ENCODE results near the gene RAPGEF2.
"Not testable (repeated sequence)": the region's sequence is repeated elsewhere in the genome, so short reads cannot be mapped to it uniquely, and the experiment has no call there.

RAPGEF2 gene

DNA sequence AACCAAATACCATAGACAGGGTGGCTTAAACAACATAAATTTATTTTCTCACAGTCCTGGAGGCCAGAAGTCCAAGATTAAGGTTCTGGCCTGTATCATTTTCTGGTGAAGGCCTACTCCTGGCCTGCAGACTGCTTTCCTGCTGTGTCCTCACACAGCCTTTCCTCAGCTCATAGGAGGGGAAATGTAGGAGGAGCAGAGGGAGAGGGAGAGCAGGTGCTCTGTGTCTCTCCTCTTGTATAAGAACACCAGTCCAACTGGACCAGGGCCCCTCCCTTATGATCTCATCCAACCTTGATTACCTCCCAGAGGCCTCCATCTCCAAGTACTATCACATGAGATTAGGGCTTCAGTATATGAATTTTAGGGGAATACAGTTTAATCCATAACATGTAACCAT is 34.3 kb downstream of the RAPGEF2 start:
- no peak for DNase-seq

DNA sequence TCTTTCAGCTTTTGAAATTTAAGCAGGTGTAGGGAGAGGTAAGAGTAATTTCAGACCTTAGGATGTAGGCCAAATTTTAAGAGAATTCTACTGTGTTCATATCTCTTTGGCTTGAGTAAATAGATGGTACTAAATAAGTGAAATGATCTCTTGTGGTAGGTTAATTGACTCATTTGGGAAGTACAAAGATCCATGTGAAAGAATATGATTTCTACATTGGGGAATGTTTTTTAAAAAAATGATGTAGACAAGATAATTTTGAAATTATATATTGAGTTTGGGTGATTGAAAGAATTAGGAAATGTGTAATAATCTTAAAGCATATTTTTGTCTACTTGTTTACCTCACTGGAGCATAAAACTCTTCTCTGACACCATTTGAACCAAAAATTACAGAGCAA is 35.6 kb downstream of the RAPGEF2 start:
- DNase-seq = no peak

DNA sequence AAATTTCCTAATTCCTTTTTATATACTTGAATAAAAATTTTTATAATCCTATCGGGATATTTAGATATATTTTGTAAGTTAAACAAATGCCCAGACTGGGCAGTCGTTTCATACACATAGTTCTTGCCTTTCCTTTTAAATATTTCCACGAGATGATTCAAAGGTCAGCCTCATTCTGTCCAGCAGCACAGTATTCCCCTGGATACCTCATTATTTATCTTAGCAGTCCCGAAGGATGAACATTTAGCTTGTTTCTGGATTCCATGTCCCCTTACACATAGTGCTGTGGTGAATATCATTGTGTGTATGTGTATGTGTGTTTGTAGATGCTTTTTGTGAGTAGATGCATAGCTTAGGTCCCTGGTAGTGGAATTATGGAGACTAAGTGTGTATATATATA is 38.3 kb downstream of the RAPGEF2 start:
- no peak for DNase-seq

DNA sequence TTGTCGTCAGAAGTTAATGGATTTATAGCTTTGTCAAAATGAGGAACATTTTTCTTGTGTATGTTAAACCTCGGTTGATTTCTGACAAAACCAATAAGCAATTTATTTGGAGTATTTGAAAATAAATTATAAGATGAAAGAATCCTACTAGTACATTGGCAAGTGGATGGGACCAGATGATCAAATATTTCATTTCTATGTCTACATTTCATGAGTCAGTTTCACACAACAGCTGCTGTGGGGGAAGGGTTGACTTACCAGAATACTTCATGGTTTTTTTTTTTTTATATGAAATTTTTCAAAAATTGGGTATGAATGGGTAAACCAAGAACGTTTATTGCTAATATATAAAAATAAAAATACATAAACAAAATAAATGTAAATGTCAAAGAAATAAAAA is 39.4 kb downstream of the RAPGEF2 start:
- no peak for DNase-seq

DNA sequence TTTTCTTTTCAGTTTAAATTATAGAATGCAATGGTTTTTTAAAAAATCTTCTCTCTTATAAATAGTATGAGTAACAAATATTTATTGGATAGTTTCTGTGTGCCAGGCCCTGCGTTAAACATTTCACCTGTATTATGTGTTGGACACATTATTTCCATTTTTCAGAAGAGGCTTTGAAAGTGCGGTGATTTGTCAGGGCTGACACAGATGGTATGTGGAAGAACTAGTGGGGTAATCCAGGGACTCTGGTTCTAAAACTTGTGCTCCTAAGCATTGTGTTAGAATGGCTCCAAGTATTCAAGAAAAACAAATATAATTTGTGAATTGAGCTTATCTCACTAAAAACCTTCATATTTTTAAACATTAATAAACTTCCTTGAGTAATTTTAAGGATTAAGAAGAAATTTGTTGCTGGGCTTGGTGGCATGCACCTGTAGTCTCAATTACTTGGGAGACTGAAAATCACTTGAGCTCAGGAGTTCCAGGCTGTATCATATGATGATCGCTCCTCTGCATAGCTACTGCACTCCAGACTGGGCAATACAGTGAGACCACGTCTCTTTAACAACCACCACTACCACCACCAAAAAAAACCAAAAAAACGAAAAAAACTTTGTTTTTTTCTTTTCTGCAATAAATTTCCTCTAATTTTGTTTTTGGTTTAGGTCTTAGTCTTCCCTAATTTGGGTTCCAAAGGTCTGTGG is 40.0 kb downstream of the RAPGEF2 start:
- no peak for DNase-seq

DNA sequence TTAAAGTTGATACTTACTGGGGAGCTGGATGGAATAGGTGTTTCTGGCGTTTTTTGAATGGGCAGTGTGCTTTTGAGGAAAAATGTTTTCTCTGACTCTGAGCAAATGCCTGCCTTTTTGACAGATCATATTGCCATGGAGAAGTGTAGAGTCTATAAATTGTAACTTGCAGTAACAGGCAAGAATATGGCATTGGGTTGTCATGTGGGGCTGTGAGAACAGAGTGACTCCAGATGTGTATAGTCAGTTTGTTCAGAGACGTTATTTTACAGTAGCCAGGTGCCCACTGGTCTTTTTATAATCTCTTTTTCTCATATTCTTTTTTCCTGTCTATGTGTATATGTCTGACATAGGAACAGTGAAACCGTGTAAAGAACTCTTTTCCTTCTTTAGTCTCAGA is 40.8 kb downstream of the RAPGEF2 start:
- DNase-seq = no peak

DNA sequence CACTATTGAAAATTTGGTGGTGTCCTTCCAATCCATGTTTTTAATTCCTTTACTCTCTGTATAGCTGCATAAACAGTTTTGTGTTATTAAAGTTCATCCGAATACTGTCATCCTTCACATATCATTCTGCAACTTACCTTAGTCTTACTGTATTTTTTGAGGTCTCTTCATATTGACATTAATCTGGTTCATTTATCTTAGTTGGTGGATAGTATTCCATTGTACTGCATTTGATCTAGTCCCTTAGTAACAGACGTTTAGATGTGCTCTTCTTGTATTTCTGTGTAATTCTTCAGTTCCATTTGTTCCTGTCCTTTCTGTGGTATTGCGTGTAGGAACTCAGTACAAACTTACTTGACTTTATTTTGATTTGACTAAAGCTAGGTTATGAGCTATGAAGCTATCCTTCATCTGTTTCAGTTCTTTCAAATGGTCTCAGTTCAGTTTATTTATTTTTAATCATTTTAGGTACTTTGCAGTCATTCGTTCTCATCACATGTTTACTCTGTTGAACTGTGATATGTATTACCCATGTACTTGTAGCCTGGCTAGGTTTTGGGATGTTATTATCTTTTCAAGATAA is 41.3 kb downstream of the RAPGEF2 start:
- DNase-seq = no peak

DNA sequence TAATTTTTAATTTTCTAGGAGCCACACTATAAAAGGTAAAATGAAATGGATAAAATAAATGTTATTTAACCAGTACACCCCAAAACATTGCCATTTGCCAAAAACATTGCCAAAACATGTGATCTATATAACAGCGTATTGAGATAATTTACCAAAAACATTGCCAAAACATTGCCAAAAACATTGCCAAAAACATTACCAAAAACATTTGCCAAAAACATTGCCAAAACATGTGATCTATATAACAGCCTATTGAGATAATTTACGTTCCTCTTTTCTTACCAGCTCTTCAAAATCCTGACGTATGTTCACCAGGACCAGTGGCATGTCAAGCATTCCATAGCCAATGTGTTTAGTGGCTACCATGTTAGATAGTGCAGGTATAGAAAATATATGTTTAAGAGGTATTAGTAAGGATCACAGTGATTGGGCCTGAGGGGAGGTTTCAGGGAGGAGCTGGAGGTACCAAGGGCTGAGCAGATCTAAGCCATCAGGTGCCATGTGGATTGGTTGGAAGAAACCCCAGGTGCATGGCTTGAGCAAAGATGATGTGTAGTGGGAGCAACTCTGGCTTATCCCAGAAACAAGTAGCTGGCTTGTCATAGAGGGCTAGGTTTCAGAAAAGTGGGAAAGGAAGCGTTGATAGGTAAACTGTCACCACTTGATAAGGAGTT is 42.6 kb downstream of the RAPGEF2 start:
- no peak for DNase-seq

DNA sequence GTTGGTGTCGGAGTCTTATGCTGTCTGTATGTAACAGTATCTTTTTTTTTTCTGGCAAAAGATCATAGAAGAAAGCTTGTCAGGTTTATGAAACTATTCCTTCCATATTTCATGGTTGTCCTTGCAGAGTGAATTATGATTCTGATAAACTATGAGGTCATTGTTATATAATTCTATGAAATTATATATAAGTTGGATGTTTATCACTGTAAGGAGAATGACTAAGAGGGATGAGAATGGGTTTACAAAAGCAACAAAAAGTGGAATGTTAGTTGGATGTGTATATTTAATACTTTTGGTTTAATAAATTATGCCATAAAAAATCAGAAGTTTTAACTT is 43.1 kb downstream of the RAPGEF2 start:
- DNase-seq = no peak

DNA sequence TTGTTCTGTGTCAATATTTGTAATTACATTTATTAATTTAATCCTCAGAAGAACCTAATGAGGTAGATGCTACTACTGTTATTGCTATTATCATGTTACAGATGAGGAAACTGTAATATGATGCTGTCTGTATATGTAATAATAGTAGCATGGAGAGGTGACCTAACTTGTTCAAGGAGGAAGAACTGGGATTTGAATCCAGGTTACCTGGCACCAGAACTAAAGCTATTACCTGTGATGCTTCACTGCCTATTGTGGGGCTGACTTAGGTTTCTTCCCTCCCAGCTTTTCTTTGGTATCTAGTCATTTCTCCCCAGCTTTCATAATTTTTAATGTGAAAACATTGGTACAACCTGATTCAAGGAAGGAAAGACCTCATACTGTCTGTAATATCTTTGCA is 43.6 kb downstream of the RAPGEF2 start:
- no peak for DNase-seq

DNA sequence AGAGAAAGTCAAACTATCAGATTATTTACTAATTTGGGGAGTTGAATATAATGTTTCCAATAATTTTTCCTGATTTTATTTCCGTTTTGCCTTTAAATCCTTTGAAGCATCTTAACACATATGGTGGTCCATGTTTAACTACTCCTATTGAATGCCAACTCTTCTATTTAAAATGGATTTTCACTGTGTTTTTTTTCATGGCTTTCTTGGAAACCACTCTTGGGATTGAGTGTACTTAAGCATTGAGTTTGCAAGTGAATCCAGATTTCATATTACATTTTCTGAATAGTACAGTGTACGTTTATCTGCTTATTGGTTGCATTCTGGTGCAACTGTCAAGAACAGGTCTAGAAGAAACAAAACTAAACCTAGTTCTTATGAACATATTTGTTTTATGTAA is 45.6 kb downstream of the RAPGEF2 start:
- DNase-seq = no peak

DNA sequence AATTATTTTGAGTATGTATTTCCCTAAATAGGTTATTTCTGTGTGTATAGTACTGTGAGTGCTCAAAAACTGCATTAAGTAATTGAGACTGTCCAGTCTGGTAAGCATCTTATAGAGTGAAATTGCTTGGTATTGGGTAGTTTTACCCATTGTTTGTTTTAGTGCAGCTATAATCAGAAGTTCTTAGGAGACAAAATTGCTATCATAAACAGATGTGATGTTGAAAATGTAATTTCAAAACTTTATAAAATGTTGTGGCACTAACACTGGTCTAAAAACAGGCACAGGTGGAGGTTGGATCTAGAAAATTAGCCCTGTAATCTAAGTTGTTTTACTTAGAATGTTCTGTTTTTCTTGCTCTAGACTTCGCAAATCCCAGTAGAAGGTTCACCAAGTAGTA is 46.8 kb downstream of the RAPGEF2 start:
- no peak for DNase-seq

DNA sequence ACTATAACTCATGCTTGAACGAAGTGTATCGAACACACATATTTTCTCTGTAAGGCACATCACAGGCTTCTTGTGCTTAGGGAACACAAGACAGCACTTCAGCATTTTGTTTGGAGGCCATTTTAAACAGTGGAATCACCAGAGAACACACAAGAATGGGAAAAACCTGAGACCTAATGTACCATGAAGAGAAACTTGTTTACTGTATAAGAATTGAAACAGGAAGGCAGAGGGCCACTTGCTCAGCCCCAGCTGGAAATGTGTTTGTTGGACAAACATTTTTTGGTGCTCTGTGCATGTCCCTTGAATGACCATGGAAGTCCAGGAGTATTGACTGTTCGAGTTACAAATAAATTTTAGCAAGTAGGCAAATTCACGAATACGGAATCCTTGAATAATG is 47.5 kb downstream of the RAPGEF2 start:
- no peak for DNase-seq

DNA sequence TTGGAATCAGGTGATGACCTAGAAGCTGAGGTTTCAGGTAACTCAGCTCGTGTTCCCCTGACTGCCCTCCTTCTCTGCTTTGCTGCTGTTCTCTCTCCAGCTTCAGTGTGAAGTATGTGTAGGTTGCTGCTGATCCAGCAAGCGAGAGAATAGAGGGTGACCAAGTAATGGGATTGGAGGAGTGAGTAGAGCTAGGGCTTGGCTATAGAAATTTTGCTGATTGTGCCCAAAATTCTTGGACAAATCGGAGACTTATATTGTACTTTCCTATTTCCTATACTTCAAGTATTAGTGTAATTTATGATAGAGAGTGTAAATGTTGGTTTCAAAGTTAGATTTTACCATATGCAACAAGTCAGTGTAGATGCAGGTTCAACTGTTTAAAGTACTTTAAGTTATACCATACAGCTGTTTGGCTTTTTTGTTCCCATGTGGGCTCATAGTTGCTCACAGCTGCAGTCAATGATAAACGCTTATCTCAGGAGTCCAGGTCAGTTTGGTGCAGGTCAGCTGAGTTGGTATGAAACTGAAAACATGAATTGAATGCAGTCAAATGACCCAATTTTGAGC is 48.0 kb downstream of the RAPGEF2 start:
- no peak for DNase-seq

DNA sequence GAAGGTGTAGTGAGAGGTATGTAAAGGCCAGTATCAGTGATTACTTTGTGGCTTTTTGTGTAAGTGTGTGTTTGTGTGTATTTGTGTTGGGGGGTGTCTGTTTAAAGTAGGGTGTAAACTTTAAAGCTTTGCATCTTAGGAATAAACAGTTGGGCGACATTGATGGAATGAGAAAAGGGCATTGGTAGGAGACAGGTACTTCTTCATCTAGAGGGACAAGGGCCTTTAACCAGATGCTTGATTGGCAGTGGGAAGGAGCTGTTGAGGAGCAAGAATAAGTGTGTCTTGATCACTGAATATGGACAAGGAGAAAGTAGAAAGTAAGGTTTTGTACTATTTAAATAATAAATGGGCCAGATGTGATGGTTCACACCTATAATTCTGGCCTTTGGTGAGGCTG is 48.8 kb downstream of the RAPGEF2 start:
- no peak for DNase-seq

DNA sequence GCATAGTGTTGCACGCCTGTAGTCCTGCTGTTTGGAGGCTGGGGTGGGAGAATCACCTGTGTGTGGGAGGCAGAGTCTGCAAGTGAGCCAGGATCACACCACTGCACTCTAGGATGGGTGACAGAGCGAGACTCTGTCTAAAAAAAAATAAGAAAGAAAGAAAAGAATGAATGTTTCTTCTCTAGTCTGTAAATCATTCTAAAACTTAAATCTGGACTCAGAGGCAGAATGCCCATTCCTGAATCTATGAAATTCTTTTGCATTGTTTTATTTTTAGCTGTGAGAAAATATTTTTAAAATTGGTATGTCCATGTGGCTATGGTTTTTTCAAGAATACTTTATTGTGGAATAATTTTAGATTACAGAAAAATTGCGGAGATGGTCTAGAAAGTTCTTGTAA is 49.3 kb downstream of the RAPGEF2 start:
- DNase-seq = no peak

DNA sequence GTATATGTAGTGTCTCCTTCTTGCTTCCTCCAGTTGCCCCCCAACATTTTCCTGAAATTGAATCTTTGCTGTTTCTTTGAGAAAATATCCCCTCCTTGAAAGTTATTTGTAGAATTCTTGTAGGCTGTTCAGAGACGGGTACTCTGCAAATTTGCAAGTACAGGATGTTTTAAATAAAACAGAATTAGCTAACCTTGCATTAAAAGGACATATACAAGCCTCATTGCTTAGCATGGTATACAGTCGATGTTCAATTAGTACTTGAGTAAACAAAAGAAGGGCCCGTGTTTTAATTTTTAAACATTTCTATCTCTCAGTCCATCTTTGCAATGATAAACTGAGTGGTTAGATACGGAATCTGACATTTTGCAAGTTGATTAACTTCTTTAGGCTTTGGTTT is 50.8 kb downstream of the RAPGEF2 start:
- DNase-seq = no peak

DNA sequence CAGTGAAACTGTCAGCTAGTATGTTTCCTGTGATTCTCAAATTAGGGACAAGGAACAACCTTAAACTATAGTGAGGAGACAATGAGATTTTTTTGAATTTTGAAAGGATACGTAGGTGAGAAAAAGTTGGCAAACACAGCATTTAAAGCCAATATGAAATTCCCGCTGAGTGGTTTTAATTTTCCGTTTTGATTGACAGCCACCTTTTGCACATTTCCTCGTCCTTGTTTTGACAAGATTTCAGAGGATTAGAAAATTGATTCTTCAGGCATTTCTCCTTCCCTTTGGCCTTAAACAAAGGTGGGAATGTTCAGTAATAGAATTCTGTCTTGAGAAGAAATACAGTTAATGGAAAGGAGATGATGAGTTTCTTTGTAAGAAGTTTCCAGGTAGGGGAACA is 52.2 kb downstream of the RAPGEF2 start:
- DNase-seq = no peak

DNA sequence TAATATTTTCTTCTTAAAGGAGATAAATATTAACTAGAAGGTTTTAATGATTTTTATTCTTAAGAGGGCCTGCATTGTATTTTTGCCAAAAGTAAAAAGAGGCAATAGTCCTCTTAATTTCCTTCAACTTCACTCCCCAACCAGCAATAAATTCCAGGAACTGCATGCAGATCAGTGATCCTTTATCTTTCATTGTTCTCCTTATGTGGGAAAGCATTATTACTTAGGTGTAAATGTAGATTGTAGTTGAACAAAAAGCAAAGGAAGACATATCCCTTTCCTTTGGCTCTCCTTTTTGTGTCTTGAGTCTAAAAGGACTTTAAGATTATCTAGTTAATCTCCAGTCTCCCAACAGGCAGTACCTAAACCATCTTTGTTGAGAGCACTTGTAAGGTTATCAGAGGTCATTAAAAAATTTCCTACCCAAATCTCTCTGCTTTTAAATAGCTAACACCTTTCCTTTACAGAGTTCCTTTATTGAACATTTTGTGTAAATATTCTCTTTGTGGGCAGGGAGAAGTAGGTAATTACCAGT is 55.3 kb downstream of the RAPGEF2 start:
- DNase-seq = no peak

DNA sequence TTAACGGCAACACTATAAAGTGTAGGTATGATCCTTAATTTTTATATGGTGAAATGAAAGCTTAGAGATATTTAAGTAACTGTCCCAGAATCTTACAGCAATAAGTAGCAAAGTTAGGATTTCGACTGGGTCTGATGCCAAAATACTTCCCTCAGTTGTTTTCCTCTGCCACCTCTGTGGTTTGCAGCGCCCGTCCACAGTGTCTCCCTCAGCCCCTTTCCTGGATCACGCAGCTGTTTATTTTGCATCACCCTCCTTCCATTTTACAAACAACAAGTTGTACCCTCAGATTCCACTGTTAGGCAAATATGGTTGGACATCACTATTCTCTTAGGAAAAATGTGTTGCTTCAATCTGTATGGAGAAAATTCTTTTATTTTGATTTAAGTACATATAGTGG is 56.1 kb downstream of the RAPGEF2 start:
- DNase-seq = no peak

DNA sequence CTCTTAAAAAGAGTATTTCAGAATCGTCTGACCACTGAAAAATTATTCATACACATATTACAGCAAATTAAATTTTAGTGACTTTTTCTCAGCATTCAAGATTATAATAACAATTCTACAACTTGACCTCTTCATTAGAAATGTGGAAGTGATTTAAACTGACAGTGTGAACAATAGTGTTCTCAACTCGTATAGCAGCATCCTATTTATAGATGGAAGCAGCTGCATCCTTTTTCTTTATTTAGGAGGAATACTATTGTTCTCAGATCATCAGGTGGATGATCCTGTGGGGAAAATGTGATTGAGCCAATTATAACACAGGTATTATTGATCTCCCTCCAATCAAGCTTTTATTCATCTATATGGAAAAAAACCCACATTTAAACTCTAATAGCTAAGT is 56.7 kb downstream of the RAPGEF2 start:
- no peak for DNase-seq

DNA sequence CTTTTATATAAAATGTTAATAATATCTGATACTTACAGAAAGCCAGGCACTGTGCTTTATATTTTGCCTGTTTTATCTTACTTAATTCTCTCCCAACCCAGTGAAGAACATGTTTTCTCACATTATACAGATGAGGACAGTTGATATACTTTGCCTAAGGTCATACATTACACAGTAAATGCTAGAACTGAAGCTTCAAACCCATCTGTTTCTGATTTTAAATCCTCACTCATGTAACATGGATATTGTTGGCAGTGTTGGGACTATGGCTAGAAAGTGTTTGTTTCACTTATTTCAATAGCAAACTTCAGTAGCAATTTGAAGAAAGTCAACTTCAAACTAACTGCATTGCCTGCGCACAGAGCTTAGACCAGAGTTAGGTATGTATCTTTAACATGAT is 57.4 kb downstream of the RAPGEF2 start:
- no peak for DNase-seq

DNA sequence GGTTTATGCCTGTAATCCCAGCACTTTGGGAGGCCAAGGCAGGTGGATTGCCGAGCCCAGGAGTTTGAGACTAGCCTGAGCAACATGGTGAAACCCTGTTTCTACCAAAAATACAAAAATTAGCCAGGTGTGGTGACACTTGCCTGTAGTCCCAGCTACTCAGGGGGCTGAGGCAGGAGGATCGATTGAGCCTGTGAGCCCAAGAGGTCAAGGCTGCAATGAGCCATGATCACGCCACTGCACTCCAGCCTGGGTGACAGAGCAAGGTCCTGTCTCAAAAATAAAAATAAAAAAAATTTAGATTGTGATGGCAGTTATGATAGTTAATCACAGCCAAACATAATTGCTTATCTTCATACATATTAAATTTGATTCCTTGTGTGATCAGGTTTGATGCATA is 58.6 kb downstream of the RAPGEF2 start:
- not testable (repeated sequence) for DNase-seq

DNA sequence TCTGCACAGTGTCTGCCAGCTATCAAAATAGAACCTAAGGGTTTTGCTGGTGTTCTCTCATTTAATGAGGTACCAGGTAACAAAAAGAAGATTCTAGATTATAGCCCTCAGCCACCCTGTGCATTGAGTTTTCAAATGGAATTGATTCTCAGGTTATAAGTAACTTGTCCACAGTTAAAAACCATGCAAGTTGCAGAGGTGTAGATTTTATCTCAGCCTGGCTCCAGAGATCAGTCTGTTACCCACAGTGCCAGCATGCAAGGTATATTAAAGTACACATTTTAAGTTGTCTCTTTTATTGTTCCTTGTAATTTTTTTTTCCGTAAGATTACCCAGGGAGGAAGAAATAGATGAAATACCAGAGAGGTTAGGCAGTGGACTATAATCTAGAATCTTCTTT is 59.7 kb downstream of the RAPGEF2 start:
- no peak for DNase-seq
